Stimulated activated naive CD8-positive, alpha-beta T cell treated with anti-CD3 and anti-CD28 coated beads, Interleukin-15, amount 100 ng/mL, for 72 hours (primary cell): Measurements from ENCODE around the gene TTYH1.

ENCODE experiments used
- ATAC-seq: fragments of 150-1000 bp; cut with Tn5 transposase; 2 replicates; pipeline ENCODE4 v1.10.0; 2021; ENCODE audit warnings: mild to moderate bottlenecking, moderate library complexity
- DNase-seq, 2 donors: peaks; one replicate each; pipeline ENCODE4 v3.0.0; 2021 to 2022
- H3K27ac Mint-ChIP-seq, 2 donors: one replicate each; pipeline ENCODE4 v1.8.0; 2022; ENCODE audit warnings: mild to moderate bottlenecking in 2 of 2, mixed read lengths in 2 of 2, moderate library complexity in 2 of 2
- H3K27me3 Mint-ChIP-seq: one replicate; pipeline ENCODE4 v1.8.0; 2022; ENCODE audit warnings: mixed read lengths
- H3K4me1 Mint-ChIP-seq: one replicate; pipeline ENCODE4 v1.8.0; 2022; ENCODE audit warnings: mild to moderate bottlenecking, mixed read lengths
- H3K4me3 Mint-ChIP-seq, 2 donors: one replicate each; pipeline ENCODE4 v1.8.0; 2022; ENCODE audit warnings: mild to moderate bottlenecking in 2 of 2, mixed read lengths in 2 of 2, moderate library complexity in 1 of 2
- H3K9me3 Mint-ChIP-seq, 2 donors: one replicate each; pipeline ENCODE4 v1.8.0; 2022; ENCODE audit warnings: mixed read lengths in 2 of 2

Gene TTYH1

DNA sequence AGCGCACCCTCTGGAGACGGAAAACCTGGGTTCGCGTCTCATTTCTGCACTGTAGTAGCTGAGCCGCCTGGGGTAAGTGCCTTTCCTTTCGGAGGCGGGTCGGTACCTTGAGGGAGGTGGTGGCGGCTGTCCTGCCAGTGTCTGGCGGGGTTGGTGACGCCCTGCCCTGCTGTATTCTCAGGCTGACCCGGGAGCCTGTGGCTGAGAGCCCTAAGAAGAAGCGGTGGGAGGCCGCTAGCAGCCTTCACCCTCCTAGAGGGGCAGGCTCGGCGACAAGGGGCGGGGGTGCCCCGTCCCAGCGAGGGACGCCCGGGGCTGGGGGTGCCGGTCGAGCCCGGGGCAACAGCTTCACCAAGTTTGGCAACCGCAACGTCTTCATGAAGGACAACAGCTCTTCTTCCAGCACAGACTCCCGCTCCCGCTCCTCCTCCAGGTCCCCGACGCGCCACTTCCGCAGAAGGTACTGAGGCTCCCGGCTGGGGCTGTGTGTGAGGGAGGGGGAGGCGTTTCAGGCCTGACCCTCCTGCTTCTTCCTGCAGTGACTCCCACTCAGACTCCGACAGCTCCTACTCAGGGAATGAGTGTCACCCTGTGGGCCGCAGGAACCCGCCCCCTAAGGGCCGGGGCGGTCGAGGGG is 40.6 kb downstream of the TTYH1 start:
- no peak for ATAC-seq
- Mint-ChIP-seq H3K4me1 (peaks cover 61% of the 10 kb centered on the region), H3K9me3 (no peaks in the 10 kb centered on the region), H3K27me3 (no peaks in the 10 kb centered on the region), H3K4me3 (no peak overlapping the region), H3K27ac (no peak overlapping the region)
- DNase-seq: no peak

GRCh38 chr19:54456423-54457373 is 41.4 kb downstream of the TTYH1 start:
- H3K27me3 Mint-ChIP-seq: no peaks in the 10 kb centered on the region
- no peak for ATAC-seq

GRCh38 chr19:54457773-54458647 is 42.7 kb downstream of the TTYH1 start:
- H3K4me3 Mint-ChIP-seq: no peak overlapping the region
- no peaks in the 10 kb centered on the region for H3K9me3 Mint-ChIP-seq
- no peaks in the 10 kb centered on the region for H3K27me3 Mint-ChIP-seq
- H3K27ac Mint-ChIP-seq: peak overlapping the region in 1 of 2 donors; percentile 37
- peaks cover 61% of the 10 kb centered on the region for H3K4me1 Mint-ChIP-seq
- ATAC-seq: no peak
- DNase-seq: no peak

More at GRCh38 chr19:54456423-54457373, 41.4 kb downstream of the TTYH1 start:
- DNase-seq: no peak
- Mint-ChIP-seq H3K9me3 (no peaks in the 10 kb centered on the region), H3K4me1 (peaks cover 62% of the 10 kb centered on the region), H3K4me3 (no peak overlapping the region), H3K27ac (peak overlapping the region in 1 of 2 donors; percentile 60)

DNA sequence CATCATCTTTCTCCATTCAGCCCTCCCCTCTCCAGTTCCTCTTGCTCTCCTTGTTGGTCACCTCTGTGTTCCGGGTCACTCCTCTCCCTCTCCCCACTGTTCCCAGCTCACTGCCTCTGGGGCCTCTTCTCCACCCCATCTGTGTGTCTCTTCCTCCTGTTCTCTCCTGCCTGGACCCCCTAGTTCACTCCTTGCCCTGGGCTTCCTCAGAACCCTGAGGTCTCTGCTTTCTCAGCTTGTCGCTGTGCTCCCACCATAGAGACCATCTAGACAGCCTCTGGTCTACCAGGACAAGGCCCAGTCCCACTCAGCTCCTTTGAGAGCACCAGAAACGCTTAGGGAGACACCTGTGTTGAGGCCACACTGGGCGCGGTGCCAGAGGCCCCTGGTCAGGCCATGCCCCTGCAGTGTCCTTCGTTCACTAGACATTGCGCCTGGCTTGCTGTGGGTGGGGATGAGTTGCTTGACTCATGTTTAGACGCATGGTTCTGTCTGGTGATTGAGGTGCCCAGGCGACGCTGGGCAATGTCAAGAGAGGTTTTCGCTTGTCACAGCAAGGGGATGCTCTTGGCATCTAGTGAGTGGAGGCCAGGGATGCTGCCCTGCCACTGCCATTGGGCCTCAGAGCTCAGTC is 43.5 kb downstream of the TTYH1 start:
- no peaks in the 10 kb centered on the region for H3K27me3 Mint-ChIP-seq
- no peaks in the 10 kb centered on the region for H3K9me3 Mint-ChIP-seq
- H3K27ac Mint-ChIP-seq: peak overlapping the region in 1 of 2 donors; percentile 30
- H3K4me1 Mint-ChIP-seq: peaks cover 54% of the 10 kb centered on the region
- ATAC-seq: no peak
- no peak for DNase-seq
- no peak overlapping the region for H3K4me3 Mint-ChIP-seq

- H3K4me3 Mint-ChIP-seq: no peak overlapping the region
- ATAC-seq (no peak), DNase-seq (no peak)
- peak overlapping the region in 1 of 2 donors; percentile 40 for H3K27ac Mint-ChIP-seq
- H3K27me3 Mint-ChIP-seq: no peaks in the 10 kb centered on the region
- no peaks in the 10 kb centered on the region for H3K9me3 Mint-ChIP-seq
- peaks cover 60% of the 10 kb centered on the region for H3K4me1 Mint-ChIP-seq
Observed at GRCh38 chr19:54459282-54460229, 44.3 kb downstream of the TTYH1 start.

GRCh38 chr19:54460230-54461005 is 45.2 kb downstream of the TTYH1 start:
- Mint-ChIP-seq H3K4me1 (peaks cover 55% of the 10 kb centered on the region), H3K4me3 (no peak overlapping the region), H3K9me3 (no peaks in the 10 kb centered on the region), H3K27ac (no peak overlapping the region), H3K27me3 (peaks cover under 1% of the 10 kb centered on the region)
- DNase-seq (no peak), ATAC-seq (no peak)

- DNase-seq: no peak
- H3K4me1 Mint-ChIP-seq: peaks cover 55% of the 10 kb centered on the region
- H3K27ac Mint-ChIP-seq: peak overlapping the region in 1 of 2 donors; percentile 67
- peaks cover 8% of the 10 kb centered on the region for H3K27me3 Mint-ChIP-seq
- H3K4me3 Mint-ChIP-seq: peak overlapping the region; percentile 57 to 74
- no peaks in the 10 kb centered on the region for H3K9me3 Mint-ChIP-seq
- no peak for ATAC-seq
Observed at GRCh38 chr19:54461210-54461609, 45.9 kb downstream of the TTYH1 start.

GRCh38 chr19:54461613-54462012 is 46.3 kb downstream of the TTYH1 start:
- no peak for DNase-seq
- H3K27ac Mint-ChIP-seq: peak overlapping the region in 1 of 2 donors; percentile 67
- no peak for ATAC-seq
- peaks cover 8% of the 10 kb centered on the region for H3K27me3 Mint-ChIP-seq
- peaks cover 55% of the 10 kb centered on the region for H3K4me1 Mint-ChIP-seq
- no peaks in the 10 kb centered on the region for H3K9me3 Mint-ChIP-seq
- peak overlapping the region; percentile 74 to 87 for H3K4me3 Mint-ChIP-seq

DNA sequence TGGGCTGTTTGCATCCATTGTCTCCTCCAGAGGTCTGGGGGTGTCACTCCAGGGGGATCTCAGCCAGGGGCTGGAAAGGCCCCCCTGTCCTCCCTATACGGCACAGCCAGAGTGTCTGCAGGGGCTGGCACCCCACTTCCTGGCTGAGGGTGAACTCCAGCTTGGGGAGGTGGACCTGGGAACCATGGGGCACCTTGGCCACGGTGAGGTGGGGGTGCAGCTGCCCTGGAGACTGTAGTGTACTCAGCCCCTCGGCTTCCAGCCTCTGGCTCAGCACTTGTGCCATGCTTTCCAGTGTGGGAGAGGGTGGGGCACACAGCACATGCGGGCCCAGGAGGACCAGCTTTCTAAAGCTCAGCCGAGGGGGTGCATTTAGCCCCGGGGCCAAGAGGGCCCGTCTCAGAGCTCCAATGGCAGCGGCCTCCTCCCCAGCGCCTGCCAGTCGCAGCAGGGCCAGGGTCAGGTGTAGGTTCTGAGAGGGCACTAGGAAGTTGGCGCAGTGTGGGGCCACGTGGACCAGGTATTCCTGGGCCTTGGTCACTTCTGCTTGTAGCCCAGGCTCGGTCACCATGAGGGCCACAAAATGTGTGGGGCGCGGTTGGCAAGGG is 46.9 kb downstream of the TTYH1 start:
- DNase-seq (no peak), ATAC-seq (no peak)
- Mint-ChIP-seq H3K4me3 (peak overlapping the region; percentile 74 to 87), H3K4me1 (peaks cover 55% of the 10 kb centered on the region), H3K27me3 (peaks cover 8% of the 10 kb centered on the region), H3K9me3 (no peaks in the 10 kb centered on the region), H3K27ac (peak overlapping the region in 1 of 2 donors; percentile 50)

DNA sequence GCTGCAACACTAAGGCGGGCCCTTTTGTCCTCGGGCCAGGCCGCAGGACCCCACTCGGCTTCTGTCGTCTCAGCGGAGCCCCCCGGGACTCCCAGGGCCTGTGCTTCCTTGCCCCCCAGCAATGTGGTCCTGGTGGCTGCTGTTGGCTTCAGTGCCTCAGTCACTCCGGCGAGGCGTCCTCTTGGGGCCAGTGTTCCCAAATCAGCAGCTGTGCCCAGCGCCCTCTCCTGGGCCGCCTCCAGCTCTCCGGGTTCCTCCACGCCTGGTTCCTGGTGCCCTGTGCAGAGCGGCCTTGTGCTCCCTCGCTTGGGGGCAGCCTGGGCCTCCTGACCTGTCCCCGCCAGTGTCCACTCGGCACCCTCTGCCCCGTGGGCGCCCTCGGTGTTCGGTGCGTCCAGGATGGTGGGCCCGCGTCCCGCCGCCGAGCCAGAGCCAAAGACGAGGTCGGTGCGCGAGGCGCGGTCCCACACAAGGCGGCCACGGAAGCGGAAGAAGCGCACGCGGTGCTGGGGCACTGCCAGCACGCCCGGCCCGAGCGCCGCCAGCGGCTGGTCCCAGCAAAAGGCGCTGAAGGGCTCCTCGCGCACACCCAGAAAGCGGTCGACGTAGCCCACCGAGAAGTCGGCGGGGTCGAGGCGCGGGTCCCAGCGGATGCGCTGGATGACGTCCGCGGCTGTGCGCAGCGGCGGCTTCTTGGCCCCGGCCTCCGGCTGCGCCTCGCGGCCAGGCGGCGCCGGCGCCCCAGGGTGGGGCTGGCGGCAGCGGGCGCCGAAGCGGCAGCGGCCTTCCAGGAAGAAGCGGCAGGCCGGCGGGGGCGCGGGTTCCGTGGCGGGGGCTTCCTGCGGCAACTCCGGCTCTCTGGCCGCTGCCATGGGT is 47.6 kb downstream of the TTYH1 start:
- Mint-ChIP-seq H3K27ac (peak overlapping the region; percentile 33 to 97), H3K9me3 (no peaks in the 10 kb centered on the region), H3K27me3 (peaks cover 8% of the 10 kb centered on the region), H3K4me1 (peaks cover 54% of the 10 kb centered on the region), H3K4me3 (peak overlapping the region; percentile 87 to 92)
- peak in 1 of 2 donors; percentile 76 for DNase-seq
- peak; percentile 43 for ATAC-seq

DNA sequence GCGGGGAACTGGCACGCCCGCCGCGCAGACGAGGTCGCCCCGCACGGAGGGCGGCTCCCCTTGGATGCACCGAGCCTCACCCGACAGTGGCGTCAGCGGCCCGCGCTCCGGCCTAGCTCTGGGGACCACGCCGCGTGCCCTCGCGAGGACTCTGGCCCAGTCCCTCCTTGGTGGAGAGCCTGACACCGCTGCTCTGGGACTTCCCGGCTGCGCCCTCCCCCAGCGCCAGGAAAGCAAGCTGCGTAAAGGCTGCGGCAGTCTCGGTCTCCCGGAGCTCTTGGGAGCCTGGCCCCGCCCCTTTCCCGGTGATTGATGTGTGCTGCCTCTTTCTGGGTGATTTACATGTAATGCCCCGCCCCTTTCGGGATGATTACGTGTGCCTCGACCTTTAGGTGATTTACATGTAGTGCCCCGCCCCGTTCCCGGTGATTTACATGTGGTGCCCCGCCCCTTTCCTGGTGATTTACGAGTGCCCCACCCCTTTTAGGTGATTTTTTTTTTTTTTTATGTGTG is 48.3 kb downstream of the TTYH1 start, which contains the start of gene LENG9:
Gene LENG9, minus strand, starts transcription at position 248 of the 513 bp plus-strand sequence. CDS start 252 bp downstream, outside the sequence.
- DNase-seq: peak; percentile 95 to 98
- peaks cover 48% of the 10 kb centered on the region for H3K4me1 Mint-ChIP-seq
- ATAC-seq: peak; percentile 70
- peak within 1 kb of the TSS; percentile 87 to 92 for H3K4me3 Mint-ChIP-seq
- H3K9me3 Mint-ChIP-seq: no peaks in the 10 kb centered on the region
- peaks cover 11% of the 10 kb centered on the region for H3K27me3 Mint-ChIP-seq
- peak within 1 kb of the TSS; percentile 94 to 97 for H3K27ac Mint-ChIP-seq

DNA sequence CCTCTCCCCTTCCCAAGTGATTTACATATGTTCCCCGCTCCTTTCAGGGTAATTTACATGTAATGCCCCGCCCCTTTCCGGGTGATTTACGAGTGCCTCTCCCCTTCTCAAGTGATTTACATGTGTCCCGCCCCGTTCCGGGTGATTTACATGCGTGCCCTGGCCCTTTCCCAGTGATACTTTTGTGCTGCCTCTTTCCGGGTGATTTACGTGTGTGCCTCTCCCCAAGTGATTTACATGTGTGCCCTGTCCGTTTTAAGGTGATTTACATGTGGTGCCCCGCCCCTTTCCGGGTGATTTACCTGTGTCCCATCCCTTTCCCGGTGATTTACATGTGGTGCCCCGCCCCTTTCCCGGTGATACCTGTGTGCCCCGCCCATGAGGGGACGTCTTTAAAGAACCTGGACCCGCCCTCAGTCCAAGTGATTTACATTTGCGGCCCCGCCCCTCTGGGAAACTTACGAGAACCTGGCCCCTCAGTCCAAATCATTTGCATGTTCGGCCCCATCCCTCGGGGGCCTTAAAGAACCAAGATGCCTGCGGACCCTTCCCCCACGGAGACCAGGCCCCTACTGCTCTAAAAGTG is 48.9 kb downstream of the TTYH1 start:
- Mint-ChIP-seq H3K9me3 (no peaks in the 10 kb centered on the region), H3K4me3 (peak overlapping the region; percentile 87 to 92), H3K27me3 (peaks cover 16% of the 10 kb centered on the region), H3K27ac (peak overlapping the region; percentile 94 to 97), H3K4me1 (peaks cover 42% of the 10 kb centered on the region)
- DNase-seq (peak; percentile 91 to 95), ATAC-seq (peak; percentile 70)
